Measurements from ENCODE around the gene TP63. TPM values are rescaled to one million over a fixed set of nuclear protein-coding genes. Genes with fewer than 3 reads are reported as not detected.

The TP63 gene
- total RNA-seq, 1 experiment from 2014 or later = 4.9 TPM

DNA sequence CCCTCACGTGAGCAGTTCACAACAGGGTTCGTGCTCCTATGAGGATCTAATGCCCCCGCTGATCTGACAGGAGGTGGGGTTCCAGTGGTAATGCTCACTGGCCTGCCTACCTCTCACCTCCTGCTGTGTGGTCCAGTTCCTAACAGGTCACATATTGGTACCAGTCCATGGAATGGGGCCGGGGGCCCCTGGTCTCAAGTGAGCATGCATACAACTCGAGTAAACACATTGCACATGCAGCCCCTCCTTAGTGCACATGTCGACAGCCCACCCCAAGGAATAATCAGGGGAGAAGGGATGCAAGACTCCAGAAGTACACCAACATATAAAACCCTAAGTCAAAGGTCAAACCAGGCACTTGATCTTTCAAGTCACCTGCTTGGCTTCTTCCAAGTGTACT lies 127.0 kb downstream of the TP63 start:
- Histone ChIP-seq H3K36me3 (ENCODE audit: insufficient read depth, low read length, poor library complexity, severe bottlenecking) (no peaks in the 10 kb centered on the region), H3K4me3 (ENCODE audit: low read depth, low read length, poor library complexity, severe bottlenecking) (no peak overlapping the region), H3K27me3 (replicated peaks; ENCODE audit: insufficient read depth, low read depth, low read length, poor library complexity) (no peaks in the 10 kb centered on the region), H3K27ac (ENCODE audit: low read depth, low read length, poor library complexity, severe bottlenecking) (no peak overlapping the region), H3K9me3 (ENCODE audit: low read depth, low read length, poor library complexity, severe bottlenecking) (no peaks in the 10 kb centered on the region), H3K4me1 (ENCODE audit: insufficient read depth, low read length, poor library complexity, severe bottlenecking) (no peaks in the 10 kb centered on the region)
- BruUV-seq (replicated peaks) = no TSS peak
- CTCF ChIA-PET = no interaction called here
- intact Hi-C loops (cut with micrococcal nuclease; ENCODE audit: unreplicated experiment) = no loop called here
- no peak for TF ChIP-seq EZH2 (IDR thresholded peaks at IDR 0.05; ENCODE audit: borderline replicate concordance, low read depth, low read length, poor library complexity, severe bottlenecking)
- TF ChIP-seq, protein P1, sequence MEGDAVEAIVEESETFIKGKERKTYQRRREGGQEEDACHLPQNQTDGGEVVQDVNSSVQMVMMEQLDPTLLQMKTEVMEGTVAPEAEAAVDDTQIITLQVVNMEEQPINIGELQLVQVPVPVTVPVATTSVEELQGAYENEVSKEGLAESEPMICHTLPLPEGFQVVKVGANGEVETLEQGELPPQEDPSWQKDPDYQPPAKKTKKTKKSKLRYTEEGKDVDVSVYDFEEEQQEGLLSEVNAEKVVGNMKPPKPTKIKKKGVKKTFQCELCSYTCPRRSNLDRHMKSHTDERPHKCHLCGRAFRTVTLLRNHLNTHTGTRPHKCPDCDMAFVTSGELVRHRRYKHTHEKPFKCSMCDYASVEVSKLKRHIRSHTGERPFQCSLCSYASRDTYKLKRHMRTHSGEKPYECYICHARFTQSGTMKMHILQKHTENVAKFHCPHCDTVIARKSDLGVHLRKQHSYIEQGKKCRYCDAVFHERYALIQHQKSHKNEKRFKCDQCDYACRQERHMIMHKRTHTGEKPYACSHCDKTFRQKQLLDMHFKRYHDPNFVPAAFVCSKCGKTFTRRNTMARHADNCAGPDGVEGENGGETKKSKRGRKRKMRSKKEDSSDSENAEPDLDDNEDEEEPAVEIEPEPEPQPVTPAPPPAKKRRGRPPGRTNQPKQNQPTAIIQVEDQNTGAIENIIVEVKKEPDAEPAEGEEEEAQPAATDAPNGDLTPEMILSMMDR (conservative IDR thresholded peaks at IDR 0.05; ENCODE audit: low read depth, low read length) = no peak
- POLR2A ChIA-PET (ENCODE audit: low non-redundant PET) = no interaction called here
- DNase-seq (ENCODE audit: low spot score) = no peak

DNA sequence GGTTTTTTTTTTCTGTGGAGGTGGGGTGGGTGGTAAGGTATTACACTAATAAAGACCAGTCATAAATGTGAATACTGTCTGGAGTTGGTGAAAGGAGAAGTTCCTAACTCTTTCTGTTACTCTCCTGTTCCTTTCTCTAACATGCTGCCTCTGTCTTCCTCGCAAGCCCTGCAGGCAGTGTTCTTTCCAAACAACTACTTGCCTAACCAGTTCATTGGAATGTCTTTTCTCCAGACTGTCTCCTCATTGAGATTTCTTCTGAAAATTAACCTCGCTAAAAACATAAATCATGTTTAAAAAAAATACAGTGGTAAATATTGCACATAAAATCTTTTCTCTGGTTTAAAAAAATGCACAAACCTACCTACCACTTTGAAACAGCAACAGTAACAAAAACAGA lies 135.2 kb downstream of the TP63 start:
- POLR2A ChIA-PET (ENCODE audit: low non-redundant PET) = no interaction called here
- no TSS peak for BruUV-seq (replicated peaks)

DNA sequence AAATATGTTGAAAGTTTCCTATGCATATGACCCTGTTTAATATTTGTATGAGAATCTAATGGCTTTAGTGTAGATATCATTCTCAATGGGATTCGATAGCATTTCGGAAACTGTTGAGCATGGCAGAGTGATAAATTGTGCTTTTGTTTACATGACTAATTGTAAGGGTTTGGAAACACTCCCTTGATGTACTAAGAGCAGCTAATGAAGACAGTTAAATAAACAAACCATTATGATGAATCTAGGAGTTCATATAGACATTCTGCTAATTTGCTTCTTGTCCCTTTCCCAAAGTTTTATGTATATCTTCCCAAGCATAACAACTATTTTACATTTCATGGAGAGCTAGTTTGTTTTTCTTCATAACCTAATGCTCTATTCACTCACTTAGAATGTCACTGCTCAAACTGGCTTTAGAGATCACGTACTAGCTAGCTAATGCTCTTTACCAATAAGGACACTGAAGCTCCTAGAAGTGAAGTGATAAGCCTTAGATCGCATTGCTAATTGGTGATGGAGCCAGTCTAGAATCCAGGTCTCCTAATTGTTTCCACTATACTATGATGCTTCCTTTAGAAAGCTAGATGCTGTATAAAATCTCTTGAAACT lies 140.8 kb downstream of the TP63 start:
- no peak for DNase-seq (ENCODE audit: low spot score)
- Histone ChIP-seq H3K27ac (ENCODE audit: low read depth, low read length, poor library complexity, severe bottlenecking) (peak overlapping the region; percentile 84), H3K27me3 (replicated peaks; ENCODE audit: insufficient read depth, low read depth, low read length, poor library complexity) (no peaks in the 10 kb centered on the region), H3K4me3 (ENCODE audit: low read depth, low read length, poor library complexity, severe bottlenecking) (no peak overlapping the region), H3K9me3 (ENCODE audit: low read depth, low read length, poor library complexity, severe bottlenecking) (no peaks in the 10 kb centered on the region), H3K36me3 (ENCODE audit: insufficient read depth, low read length, poor library complexity, severe bottlenecking) (no peaks in the 10 kb centered on the region), H3K4me1 (ENCODE audit: insufficient read depth, low read length, poor library complexity, severe bottlenecking) (peaks cover 22% of the 10 kb centered on the region)
- ChIA-PET POLR2A (ENCODE audit: low non-redundant PET) (no interaction called here), CTCF (interaction anchor here (1.2 kb wide), 1 partner anchor 176 kb away, joined by 3 read pairs; no protein-coding TSS in a partner anchor)
- no TSS peak for BruUV-seq (replicated peaks)
- intact Hi-C loops (cut with micrococcal nuclease; ENCODE audit: unreplicated experiment) = no loop called here
- TF ChIP-seq, protein P1 (conservative IDR thresholded peaks at IDR 0.05; ENCODE audit: low read depth, low read length) = no peak
- no peak for TF ChIP-seq EZH2 (IDR thresholded peaks at IDR 0.05; ENCODE audit: borderline replicate concordance, low read depth, low read length, poor library complexity, severe bottlenecking)

More for the DNA sequence above, 135.2 kb downstream of the TP63 start:
- no peak overlapping the region for H3K27ac ChIP-seq (ENCODE audit: low read depth, low read length, poor library complexity, severe bottlenecking)
- no peaks in the 10 kb centered on the region for H3K9me3 ChIP-seq (ENCODE audit: low read depth, low read length, poor library complexity, severe bottlenecking)
- no peak for DNase-seq (ENCODE audit: low spot score)
- TF ChIP-seq, protein P1 (conservative IDR thresholded peaks at IDR 0.05; ENCODE audit: low read depth, low read length) = no peak
- no peak for TF ChIP-seq EZH2 (IDR thresholded peaks at IDR 0.05; ENCODE audit: borderline replicate concordance, low read depth, low read length, poor library complexity, severe bottlenecking)
- no peaks in the 10 kb centered on the region for H3K27me3 ChIP-seq (replicated peaks; ENCODE audit: insufficient read depth, low read depth, low read length, poor library complexity)
- CTCF ChIA-PET = no interaction called here
- H3K36me3 ChIP-seq (ENCODE audit: insufficient read depth, low read length, poor library complexity, severe bottlenecking) = no peaks in the 10 kb centered on the region
- no peak overlapping the region for H3K4me3 ChIP-seq (ENCODE audit: low read depth, low read length, poor library complexity, severe bottlenecking)
- intact Hi-C loops (cut with micrococcal nuclease; ENCODE audit: unreplicated experiment) = no loop called here
- H3K4me1 ChIP-seq (ENCODE audit: insufficient read depth, low read length, poor library complexity, severe bottlenecking) = peaks cover 4% of the 10 kb centered on the region
